HK-2 (cell line): Measurements from ENCODE around the gene GOSR1.
"Not testable (repeated sequence)": the region's sequence is repeated elsewhere in the genome, so short reads cannot be mapped to it uniquely, and the experiment has no call there.

Experiments
- DNase-seq: peaks from one replicate; pipeline ENCODE4 v3.0.0-alpha.2; 2018; ENCODE audit not compliant: unreplicated experiment

The GOSR1 gene

DNA sequence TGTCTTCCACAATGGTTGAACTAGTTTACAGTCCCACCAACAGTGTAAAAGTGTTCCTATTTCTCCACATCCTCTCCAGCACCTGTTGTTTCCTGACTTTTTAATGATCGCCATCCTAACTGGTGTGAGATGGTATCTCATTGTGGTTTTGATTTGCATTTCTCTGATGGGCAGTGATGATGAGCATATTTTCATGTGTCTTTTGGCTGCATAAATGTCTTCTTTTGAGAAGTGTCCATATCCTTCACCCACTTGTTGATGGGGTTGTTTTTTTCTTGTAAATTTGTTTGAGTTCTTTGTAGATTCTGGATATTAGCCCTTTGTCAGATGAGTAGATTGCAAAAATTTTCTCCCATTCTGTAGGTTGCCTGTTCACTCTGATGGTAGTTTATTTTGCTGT is 84.6 kb downstream of the GOSR1 start:
- DNase-seq = not testable (repeated sequence)

GRCh38 chr17:30563131-30563904 is 86.1 kb downstream of the GOSR1 start:
- not testable (repeated sequence) for DNase-seq

DNA sequence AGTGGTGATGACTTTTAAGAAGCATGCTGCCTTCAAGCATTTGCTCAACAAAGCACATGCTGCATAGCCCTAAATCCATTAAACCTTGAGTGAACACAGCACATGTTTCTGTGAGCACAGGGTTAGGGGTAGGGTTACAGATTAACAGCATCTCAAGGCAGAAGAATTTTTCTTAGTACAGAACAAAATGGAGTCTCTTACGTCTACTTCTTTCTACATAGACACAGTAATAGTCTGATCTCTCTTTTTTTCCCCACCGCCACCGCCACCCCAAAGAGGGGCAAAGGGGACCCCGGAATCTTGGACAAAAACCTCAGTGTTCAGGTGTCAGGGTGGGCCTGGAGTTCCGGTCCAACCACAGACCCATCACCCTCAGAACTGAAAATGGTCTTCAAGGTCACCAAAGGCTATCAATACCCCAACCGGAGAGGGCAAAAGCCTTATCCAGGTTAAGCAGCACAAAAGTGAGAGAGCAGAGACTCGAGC is 86.7 kb downstream of the GOSR1 start:
- DNase-seq = not testable (repeated sequence)

DNA sequence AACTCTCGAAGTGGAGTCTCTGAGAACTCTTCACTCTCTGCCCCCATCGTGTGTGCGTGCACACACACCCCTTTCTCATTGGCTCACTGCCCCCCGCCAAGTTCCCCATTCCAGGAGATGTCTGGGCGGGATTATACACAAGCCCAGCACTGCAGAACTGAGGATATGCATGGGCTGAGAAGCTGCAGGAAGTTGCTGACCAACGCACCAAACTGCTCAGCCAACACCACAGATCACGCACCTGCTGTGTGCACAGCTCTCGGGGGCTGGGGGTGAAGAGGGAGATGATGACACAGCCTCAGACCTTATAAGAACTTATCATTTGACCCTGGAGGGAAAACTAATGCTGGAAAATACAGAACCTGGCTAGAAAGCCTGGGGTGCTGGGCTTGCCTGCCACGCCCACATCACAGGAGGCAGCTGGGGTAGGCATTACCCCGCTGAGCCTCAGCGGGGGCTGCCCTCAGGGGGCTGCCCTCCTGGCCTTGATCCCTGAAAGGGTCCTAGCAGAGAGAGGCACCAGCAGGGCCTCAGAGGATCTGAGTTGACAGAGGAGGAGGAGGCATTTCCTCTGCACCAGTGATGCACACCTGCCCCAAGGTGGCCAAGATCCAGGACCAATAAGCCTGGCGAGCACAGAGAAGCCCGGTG is 87.3 kb downstream of the GOSR1 start:
- DNase-seq = not testable (repeated sequence)

DNA sequence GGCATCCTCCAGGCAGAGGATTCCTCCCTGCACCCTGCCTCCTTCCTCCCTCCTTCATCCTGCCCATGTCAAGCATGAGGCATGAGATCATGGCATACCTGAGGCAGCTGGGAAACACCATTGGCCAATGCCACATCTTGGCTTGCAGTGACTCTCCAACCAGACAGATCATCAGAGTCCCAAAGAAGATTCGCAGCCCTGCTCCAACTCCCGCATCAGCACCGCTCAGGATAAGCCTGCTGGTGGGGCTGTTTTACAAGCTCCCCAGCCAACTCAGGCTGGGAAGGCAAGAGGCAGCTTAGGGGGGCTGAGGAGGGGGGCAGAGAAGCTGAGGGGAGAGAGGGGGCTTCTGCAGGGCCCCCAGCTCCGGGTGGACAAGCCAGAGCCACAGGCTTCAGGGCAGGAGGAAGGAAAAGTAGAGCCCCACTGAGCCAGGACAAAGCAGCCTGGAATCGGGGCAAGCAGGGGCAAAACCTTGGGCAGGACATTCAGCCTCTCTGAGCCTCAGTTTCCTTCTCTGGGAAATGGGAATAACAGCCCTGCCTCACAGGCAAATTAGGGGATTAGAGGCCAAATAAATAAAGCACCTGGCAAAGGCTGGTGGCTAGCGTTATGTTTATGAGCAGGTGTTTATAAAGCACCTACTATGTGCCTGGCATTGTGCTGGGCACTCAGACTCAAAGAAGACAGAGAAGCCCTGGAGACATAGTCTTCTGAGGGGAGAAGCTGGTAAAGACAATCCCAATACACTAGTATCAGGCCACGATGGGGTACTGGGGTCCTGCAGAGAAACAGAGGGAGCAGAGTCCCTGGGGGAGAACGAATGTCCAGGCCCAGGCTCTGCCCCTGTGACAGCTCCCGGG is 88.1 kb downstream of the GOSR1 start:
- DNase-seq = no peak

DNA sequence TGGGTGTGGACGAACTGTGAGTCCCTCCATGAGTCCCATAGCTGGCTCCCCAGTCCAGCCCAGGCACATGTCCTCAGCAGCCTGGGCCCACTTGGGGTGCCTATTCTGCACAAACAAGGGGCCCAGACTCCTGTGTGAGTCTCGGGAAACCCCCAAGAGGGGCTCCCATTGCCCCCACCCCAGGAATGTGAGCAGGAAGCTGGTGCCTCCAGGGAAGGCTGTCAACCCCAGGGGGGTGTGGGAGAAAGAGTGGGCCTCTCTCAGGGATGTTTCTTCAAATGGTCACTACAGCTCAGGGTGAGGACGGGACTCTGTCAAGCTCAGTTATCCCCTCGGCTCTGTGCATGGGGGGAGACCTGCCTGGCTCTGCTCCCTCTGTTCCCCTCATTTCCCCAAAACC is 88.9 kb downstream of the GOSR1 start:
- DNase-seq = not testable (repeated sequence)

DNA sequence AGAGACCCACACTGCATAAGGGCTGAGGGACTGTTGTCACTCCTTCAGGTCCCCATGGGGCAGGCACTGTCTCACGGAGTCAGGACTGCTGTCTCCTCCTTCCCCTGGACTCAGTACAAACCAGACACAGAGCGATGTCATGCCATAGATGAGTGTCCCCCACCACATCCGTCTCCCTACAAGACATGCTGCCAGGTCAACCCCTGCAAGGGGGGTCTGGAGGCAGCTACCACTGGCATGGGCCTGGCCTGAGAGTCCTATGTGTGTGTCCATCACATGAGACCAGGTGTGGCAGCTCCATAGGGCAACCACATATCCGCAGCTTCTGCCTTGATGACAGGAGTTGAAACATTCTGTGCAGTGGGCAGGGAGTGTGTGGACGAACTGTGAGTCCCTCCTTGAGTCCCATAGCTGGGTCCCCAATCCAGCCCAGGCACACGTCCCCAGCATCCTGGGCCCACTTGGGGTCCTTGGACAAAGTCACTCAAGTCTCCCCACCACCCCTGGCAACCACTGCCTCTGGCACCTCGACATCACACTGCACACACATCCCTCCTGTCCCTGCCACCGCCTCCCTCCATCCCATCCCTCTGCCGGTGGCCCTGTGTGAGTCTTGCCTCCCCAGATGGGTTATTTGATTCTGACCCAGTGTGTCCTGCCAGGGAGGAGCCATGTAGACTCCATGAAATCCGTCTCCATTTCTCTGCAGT is 89.5 kb downstream of the GOSR1 start:
- DNase-seq = not testable (repeated sequence)

- no peak for DNase-seq
These were observed 90.3 kb downstream of the GOSR1 start for GRCh38 chr17:30567231-30568116.

DNA sequence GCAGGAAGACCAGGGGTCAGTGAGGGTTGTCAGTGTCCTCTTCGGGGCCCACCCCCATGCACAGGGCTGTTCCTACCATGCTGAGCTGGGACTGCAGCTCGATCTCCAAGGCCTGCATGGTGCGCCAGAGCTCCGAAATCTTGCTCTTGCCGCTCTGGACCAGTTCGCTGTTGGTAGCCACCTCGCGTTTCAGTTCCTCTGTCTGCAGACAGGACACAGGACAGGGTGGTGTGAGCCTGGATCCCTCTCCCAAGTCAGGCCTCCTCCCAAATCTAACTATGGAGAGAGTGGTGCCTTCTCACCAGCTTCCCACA is 90.9 kb downstream of the GOSR1 start:
- DNase-seq = no peak

GRCh38 chr17:30569531-30570175 is 92.4 kb downstream of the GOSR1 start:
- not testable (repeated sequence) for DNase-seq

DNA sequence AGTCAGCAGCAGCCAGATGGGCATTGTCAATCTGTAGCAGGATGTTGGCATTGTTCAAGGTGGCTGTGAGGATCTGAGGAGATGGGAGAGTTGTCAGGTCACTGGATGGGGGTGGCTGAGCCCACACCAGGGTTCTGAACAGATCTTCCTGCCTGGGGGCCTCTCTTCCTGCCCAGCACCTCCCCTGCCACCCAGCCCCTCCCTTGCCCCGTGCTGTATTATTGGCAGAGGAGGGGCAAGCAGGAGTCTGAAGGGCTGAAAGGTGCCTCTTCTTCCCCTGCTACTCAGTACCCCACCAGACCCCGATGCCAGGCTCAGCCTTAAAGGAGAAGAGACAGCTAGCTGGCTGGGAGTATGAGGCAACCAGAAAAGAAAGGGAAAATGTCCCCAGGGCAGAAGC is 93.0 kb downstream of the GOSR1 start:
- no peak for DNase-seq

DNA sequence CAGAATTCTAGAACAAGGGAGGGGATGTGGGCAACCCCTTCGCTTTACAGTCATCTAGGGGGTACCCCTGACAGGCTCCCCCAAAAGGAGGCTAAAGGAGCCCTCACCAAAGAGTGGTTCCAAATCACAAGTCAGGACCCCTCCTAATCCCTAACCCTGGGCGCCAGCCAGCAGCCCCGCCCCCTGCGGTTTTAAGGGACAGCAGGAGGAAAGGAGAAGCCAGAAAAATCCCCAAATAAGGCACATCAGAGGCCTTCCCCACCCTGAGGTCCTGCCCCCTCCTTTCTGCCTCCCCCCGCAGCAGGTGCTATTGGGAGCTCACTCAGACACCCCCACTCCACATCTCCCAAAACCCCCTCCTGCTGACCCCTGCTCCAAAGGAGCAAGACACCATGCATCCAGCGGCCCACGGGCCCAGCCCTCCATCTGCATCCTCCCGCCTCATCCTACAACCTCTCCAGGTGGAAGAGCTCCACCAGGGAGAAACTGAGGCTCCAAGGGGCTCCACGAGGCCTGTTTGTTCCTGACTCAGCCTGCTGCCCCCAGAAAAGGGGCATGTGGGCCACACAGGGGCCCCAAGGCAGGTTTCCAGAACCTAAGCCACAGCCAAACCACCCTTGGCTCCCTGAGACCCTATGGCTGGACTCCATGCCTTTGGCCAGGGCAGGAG is 93.5 kb downstream of the GOSR1 start:
- no peak for DNase-seq

GRCh38 chr17:30571404-30571803 is 94.2 kb downstream of the GOSR1 start:
- DNase-seq = not testable (repeated sequence)

DNA sequence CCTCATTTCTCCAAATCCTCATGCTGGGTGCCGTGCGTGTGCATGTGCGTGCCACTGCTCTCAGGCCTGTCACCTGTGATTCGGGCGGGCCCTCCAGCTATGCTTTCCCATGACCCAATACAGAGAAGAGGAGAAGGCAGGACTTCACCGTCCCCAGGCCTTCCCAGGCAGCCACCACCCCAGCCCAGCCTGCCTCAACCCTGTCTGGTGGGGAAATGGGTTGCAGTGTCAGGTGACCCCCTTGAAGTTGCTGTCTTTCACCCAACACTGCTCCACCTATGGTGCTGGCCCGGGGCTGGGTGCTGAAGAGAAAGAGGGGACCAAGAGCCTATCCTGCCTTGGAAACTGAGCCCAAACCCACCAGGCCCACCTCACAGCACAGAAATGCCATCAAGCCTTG is 94.7 kb downstream of the GOSR1 start:
- no peak for DNase-seq

GRCh38 chr17:30572651-30573554 is 95.7 kb downstream of the GOSR1 start:
- not testable (repeated sequence) for DNase-seq

DNA sequence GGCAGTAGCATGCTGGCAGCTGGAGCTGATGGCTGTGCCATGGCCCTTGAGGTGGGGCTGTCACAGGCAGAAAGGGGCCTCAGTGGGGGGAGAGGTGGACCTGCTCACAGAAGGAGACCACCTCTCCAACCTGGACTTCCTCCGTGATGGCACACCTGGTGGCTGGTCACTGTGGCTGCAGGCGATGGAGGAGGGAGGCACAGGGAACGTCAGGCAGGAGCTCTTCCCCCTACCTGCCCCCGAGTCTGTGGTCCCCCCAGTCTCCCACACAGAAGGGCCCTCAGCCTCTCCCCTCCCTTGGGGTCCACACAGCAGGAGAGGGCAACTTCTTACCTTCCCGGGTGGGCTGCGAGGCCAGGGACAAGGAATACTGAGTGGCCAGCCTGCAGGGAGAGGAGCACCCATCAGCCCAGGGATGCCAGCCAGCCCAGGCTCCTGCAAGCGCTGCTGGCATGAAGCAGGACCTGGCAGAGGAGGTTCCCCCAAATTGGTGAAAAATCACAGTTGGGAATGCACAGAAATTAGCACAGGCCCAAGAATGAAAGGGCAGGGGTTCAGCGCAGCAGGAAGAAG is 96.5 kb downstream of the GOSR1 start:
- no peak for DNase-seq

DNA sequence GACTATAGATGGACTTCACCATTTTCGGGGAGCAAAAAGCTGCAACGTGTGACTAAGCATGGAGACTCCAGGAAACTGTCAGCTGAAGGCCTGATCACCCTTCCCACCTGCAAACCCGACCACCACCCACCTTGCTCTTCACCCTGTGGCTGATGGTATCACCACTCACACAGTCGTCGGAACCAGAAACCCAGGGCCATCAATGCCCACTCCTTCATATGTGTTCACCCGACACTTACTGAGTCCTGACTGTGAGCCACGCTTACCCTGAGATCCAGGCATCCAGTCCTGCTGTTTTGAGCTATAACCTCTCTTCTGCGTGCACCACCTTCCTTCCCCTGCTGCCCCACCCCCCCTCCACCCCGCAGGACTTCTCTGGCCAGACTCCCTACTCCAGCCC is 97.1 kb downstream of the GOSR1 start:
- DNase-seq = not testable (repeated sequence)

DNA sequence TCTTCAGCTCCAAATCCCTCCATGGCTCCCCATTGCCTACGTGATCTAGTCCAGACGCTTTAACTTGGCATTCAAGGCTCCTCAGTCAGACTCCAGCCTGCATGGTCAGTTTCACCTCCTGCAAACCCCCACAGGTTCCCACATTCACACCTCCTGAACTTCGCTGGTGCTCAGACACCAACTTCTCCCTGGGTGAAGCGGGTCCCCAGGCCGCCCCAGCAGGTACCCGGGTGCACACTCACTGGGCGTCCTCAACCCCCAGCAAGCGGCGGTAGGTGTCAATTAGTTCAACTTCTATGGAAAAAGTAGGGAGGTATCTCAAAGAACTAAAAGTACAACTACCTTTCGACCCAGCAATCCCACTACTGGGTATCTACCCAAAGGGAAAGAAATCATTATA is 97.6 kb downstream of the GOSR1 start:
- not testable (repeated sequence) for DNase-seq
